Measurements from ENCODE around the gene CLSTN3.

DNA sequence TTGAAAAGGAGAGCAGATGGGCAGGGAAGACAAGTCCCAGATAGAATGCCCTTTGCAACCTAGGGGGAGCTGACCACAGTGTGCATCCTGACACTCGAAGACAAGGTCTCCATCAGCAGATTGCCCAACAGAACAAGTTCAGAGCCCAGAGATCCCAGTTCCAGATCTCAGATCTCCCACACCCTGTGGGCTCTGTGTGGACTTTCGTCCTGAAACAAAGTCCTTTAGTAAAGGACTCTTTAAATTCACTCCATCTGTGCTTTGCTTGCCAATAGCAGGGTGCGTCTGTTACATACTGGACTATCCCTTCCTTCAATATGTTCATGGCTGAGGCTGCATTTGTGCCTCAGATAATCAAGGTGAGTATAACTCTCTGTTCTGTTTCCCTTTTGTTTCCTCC, 12.5 kb upstream of the CLSTN3 start:
- TF ChIP-seq EZH2 (IDR thresholded peaks at IDR 0.05; ENCODE audit: low read depth), result no peak
- TF ChIP-seq, protein P1, sequence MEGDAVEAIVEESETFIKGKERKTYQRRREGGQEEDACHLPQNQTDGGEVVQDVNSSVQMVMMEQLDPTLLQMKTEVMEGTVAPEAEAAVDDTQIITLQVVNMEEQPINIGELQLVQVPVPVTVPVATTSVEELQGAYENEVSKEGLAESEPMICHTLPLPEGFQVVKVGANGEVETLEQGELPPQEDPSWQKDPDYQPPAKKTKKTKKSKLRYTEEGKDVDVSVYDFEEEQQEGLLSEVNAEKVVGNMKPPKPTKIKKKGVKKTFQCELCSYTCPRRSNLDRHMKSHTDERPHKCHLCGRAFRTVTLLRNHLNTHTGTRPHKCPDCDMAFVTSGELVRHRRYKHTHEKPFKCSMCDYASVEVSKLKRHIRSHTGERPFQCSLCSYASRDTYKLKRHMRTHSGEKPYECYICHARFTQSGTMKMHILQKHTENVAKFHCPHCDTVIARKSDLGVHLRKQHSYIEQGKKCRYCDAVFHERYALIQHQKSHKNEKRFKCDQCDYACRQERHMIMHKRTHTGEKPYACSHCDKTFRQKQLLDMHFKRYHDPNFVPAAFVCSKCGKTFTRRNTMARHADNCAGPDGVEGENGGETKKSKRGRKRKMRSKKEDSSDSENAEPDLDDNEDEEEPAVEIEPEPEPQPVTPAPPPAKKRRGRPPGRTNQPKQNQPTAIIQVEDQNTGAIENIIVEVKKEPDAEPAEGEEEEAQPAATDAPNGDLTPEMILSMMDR (conservative IDR thresholded peaks at IDR 0.05), result no peak
